H1 (cell line): ENCODE data around the gene SNRPD3. TPM values are rescaled to one million over a fixed set of nuclear protein-coding genes. Genes with fewer than 3 reads are reported as not detected.
"Not testable (repeated sequence)": the region's sequence is repeated elsewhere in the genome, so short reads cannot be mapped to it uniquely, and the experiment has no call there.

Source experiments
- CTCF ChIA-PET: fragments of 300-600 bp; sonication (Branson Sonifier 250); formaldehyde crosslinking; loops from one replicate; lab custom pipeline; 2021; ENCODE audit not compliant: partially characterized antibody; lab: Charles Lee
- POLR2A ChIA-PET: fragments of 300-600 bp; sonication (Branson Sonifier 250); formaldehyde crosslinking; loops from one replicate; lab custom pipeline; 2021; ENCODE audit warnings: inconsistent platforms; ENCODE audit not compliant: partially characterized antibody; lab: Charles Lee
- DNase-seq, 2 experiments: peaks; one replicate each; pipeline versions ENCODE4 v3.0.0 to v3.0.0-alpha.2; 2010 to 2022; ENCODE audit warnings: low spot score in 2 of 2, low read depth in 1 of 2, mixed read lengths in 1 of 2
- FAIRE-seq: peaks from 2 replicates; lab custom pipeline; 2011; peaks lifted over from hg19 to GRCh38; lab: Jason Lieb, UNC
- H2AFZ ChIP-seq: 2 replicates; pipeline ENCODE4 v1.8.1; 2012; ENCODE audit warnings: low read length, inconsistent platforms
- H2AK5ac ChIP-seq: 2 replicates; pipeline ENCODE4 v1.6.1; 2013; ENCODE audit warnings: low read depth, low read length
- H2BK120ac ChIP-seq: replicated peaks from 2 replicates; pipeline ENCODE3; 2013; ENCODE audit warnings: low read depth, low read length, inconsistent platforms
- H2BK12ac ChIP-seq: 2 replicates; pipeline ENCODE4 v1.6.1; 2013; ENCODE audit warnings: low read depth, low read length
- H2BK15ac ChIP-seq: 2 replicates; pipeline ENCODE4 v1.6.1; 2013; ENCODE audit warnings: low read length
- H2BK20ac ChIP-seq: 2 replicates; pipeline ENCODE4 v1.6.1; 2013; ENCODE audit warnings: low read length
- H2BK5ac ChIP-seq: 2 replicates; pipeline ENCODE4 v1.6.1; 2013; ENCODE audit warnings: low read depth, low read length
- H3K14ac ChIP-seq: 2 replicates; pipeline ENCODE4 v1.6.1; 2013; ENCODE audit warnings: inconsistent platforms; ENCODE audit not compliant: insufficient read length
- H3K18ac ChIP-seq: 2 replicates; pipeline ENCODE4 v1.6.1; 2013; ENCODE audit warnings: low read length; ENCODE audit errors: extremely low read depth
- H3K23ac ChIP-seq: 2 replicates; pipeline ENCODE4 v1.6.1; 2013; ENCODE audit warnings: inconsistent platforms; ENCODE audit not compliant: insufficient read length
- H3K23me2 ChIP-seq: 2 replicates; pipeline ENCODE4 v1.6.1; 2013; ENCODE audit warnings: low read depth, low read length
- H3K27ac ChIP-seq: 2 replicates; pipeline ENCODE4 v1.6.1; 2011; ENCODE audit warnings: low read depth, low read length, inconsistent platforms
- H3K27me3 ChIP-seq, 4 experiments: replicated peaks in 1 of 4; 1 replicate in 1 of 4; 2 replicates in 3 of 4; pipeline versions ENCODE4 v1.6.1 to v1.8.1; 2011 to 2013; ENCODE audit warnings: low read length in 3 of 4, mild to moderate bottlenecking in 3 of 4, inconsistent platforms in 2 of 4, mixed read lengths in 2 of 4, moderate library complexity in 1 of 4; ENCODE audit not compliant: control insufficient read depth in 3 of 4, insufficient read depth in 3 of 4; ENCODE audit errors: extremely low read depth in 1 of 4
- H3K36me3 ChIP-seq, 4 experiments: 2 replicates each; pipeline versions ENCODE4 v1.6.1 to v1.8.1; 2011 to 2013; ENCODE audit warnings: mild to moderate bottlenecking in 4 of 4, low read length in 3 of 4, moderate library complexity in 2 of 4, control low read depth in 1 of 4, inconsistent platforms in 1 of 4; ENCODE audit not compliant: insufficient read depth in 4 of 4, control insufficient read depth in 2 of 4
- H3K4ac ChIP-seq: replicated peaks from 2 replicates; pipeline ENCODE3; 2013; ENCODE audit warnings: low read length, low read depth, mixed read lengths, inconsistent platforms; ENCODE audit not compliant: insufficient read length
- H3K4me1 ChIP-seq, 4 experiments: replicated peaks in 1 of 4; 1 replicate in 1 of 4; 2 replicates in 3 of 4; pipeline versions ENCODE4 v1.6.1 to v1.8.1; 2011 to 2013; ENCODE audit warnings: low read length in 3 of 4, inconsistent platforms in 2 of 4, mixed read lengths in 1 of 4; ENCODE audit not compliant: insufficient read depth in 4 of 4, control insufficient read depth in 3 of 4
- H3K4me2 ChIP-seq, 2 experiments: 2 replicates each; pipeline versions ENCODE4 v1.6.1 to v1.8.1; 2011 to 2013; ENCODE audit warnings: low read depth in 2 of 2, low read length in 2 of 2, control low read depth in 1 of 2, inconsistent platforms in 1 of 2, mild to moderate bottlenecking in 1 of 2; ENCODE audit not compliant: insufficient read depth in 1 of 2
- H3K4me3 ChIP-seq, 4 experiments: fragments of 200-600, 300-600 bp in 1 of 4; sonication (generic), shearing (Covaris generic), sonication (Bioruptor Twin) in 1 of 4; 2 replicates each; pipeline versions ENCODE4 v1.5.1 to v1.8.1; 2011 to 2016; ENCODE audit warnings: low read length in 4 of 4, low read depth in 3 of 4, control low read depth in 2 of 4, inconsistent platforms in 2 of 4, mild to moderate bottlenecking in 2 of 4, mixed read lengths in 1 of 4, moderate library complexity in 1 of 4; ENCODE audit not compliant: insufficient read depth in 2 of 4; ENCODE audit errors: extremely low read depth in 1 of 4
- H3K56ac ChIP-seq: replicated peaks from 2 replicates; pipeline ENCODE3; 2013; ENCODE audit warnings: low read depth, mild to moderate bottlenecking, mixed read lengths, low read length, inconsistent platforms; ENCODE audit not compliant: insufficient read length
- H3K79me1 ChIP-seq: 2 replicates; pipeline ENCODE4 v1.6.1; 2013; ENCODE audit warnings: low read depth, low read length, control low read depth
- H3K79me2 ChIP-seq, 2 experiments: 2 replicates each; pipeline versions ENCODE4 v1.6.1 to v1.8.1; 2012 to 2013; ENCODE audit warnings: low read length in 2 of 2, mild to moderate bottlenecking in 2 of 2, inconsistent platforms in 1 of 2; ENCODE audit not compliant: insufficient read depth in 2 of 2, control insufficient read depth in 1 of 2
- H3K9ac ChIP-seq, 4 experiments: replicated peaks in 1 of 4; 1 replicate in 1 of 4; 2 replicates in 3 of 4; pipeline versions ENCODE4 v1.6.1 to v1.8.1; 2011 to 2013; ENCODE audit warnings: low read depth in 3 of 4, low read length in 3 of 4, control low read depth in 2 of 4, mild to moderate bottlenecking in 2 of 4, moderate library complexity in 2 of 4, inconsistent platforms in 1 of 4; ENCODE audit errors: extremely low read depth in 1 of 4
- H3K9me3 ChIP-seq, 2 experiments: 2 replicates each; pipeline versions ENCODE4 v1.6.1 to v1.8.1; 2012 to 2013; ENCODE audit warnings: mild to moderate bottlenecking in 2 of 2, moderate library complexity in 2 of 2, control low read depth in 1 of 2, inconsistent platforms in 1 of 2, low read depth in 1 of 2, low read length in 1 of 2, mixed read lengths in 1 of 2; ENCODE audit not compliant: insufficient read depth in 2 of 2
- H4K20me1 ChIP-seq, 2 experiments: replicated peaks in 1 of 2; 2 replicates each; pipeline versions ENCODE3 to v1.8.1; 2011 to 2013; ENCODE audit warnings: inconsistent platforms in 2 of 2, low read length in 2 of 2, mild to moderate bottlenecking in 1 of 2; ENCODE audit not compliant: insufficient read depth in 2 of 2, control insufficient read depth in 1 of 2
- H4K5ac ChIP-seq: 2 replicates; pipeline ENCODE4 v1.6.1; 2013; ENCODE audit warnings: low read length, low read depth, mixed read lengths, inconsistent platforms; ENCODE audit not compliant: insufficient read length
- H4K8ac ChIP-seq: 2 replicates; pipeline ENCODE4 v1.8.0; 2013; ENCODE audit warnings: mild to moderate bottlenecking, moderate library complexity, low read length, inconsistent platforms; ENCODE audit not compliant: insufficient read depth; ENCODE audit errors: extremely low read depth
- H4K91ac ChIP-seq: replicated peaks from 2 replicates; pipeline ENCODE3; 2013; ENCODE audit warnings: low read length, mixed read lengths, inconsistent platforms; ENCODE audit not compliant: insufficient read length
- WGBS, 2 experiments: shearing (Covaris generic) in 1 of 2; methylation state at CpG; one replicate each; pipeline versions ENCODE4 v1.1.6 to v1.1.7; 2013 to 2015; ENCODE audit warnings: low lambda C conversion rate in 2 of 2, mixed read lengths in 2 of 2, inconsistent platforms in 1 of 2, low coverage in 1 of 2, missing lambda C conversion rate in 1 of 2; ENCODE audit not compliant: insufficient replicate concordance in 2 of 2, insufficient coverage in 1 of 2, insufficient read length in 1 of 2; ENCODE audit errors: extremely low coverage in 1 of 2, missing lambda C conversion rate in 1 of 2; 5-methylcytosine and 5-hydroxymethylcytosine counted together
- polyA plus RNA-seq, 7 experiments: library from polyadenylated mRNA; depleted of rRNA in 3 of 7; stranded (reverse) in 5 of 7; unstranded in 2 of 7; fragments of >200 nt in 5 of 7; fragments of 200-250 nt in 2 of 7; gene quantifications; 1 replicate in 5 of 7; 2 replicates in 1 of 7; 4 replicates in 1 of 7; pipeline versions ENCODE4 v1.2.1 to v1.2.3, GENCODE V29; 2011 to 2013; ENCODE audit warnings: missing spikeins in 2 of 7, mixed read lengths in 2 of 7
- total RNA-seq: library from RNA; stranded (reverse); fragmentation: NEBNext Ultra II Directional; extraction: Animal tissue kit (Norgen Biotek cat#: 25700); gene quantifications from 2 replicates; pipeline ENCODE4 v1.2.1, GENCODE V29; 2021

Gene SNRPD3
- total and polyA plus RNA-seq, 2 of the 8 experiments (the other 6 are each of a cell fraction or from before 2014, with no cell fraction given) = 200 to 455 TPM

DNA sequence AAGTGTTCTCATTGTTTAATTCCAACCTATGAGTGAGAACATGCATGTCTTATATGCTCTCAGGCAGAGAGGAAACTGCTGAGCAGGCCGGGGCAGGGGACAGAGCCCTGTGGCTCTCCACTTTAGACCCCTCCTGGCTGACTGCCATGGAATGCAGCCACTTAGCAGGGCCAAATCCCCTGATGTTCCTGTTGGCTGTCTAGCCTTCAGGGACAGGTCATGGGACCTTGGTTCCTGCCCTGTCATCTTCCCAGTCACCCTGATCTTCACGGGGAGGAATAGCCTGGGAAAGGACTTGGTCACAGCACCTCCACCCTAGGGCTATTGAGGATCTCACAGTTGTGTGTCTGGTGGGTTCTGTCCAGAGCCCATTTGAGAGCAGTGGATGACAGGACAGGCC is 50.5 kb downstream of the SNRPD3 start:
- H3K56ac ChIP-seq, H2BK5ac ChIP-seq, H4K8ac ChIP-seq, H3K23ac ChIP-seq, H2AK5ac ChIP-seq, H3K14ac ChIP-seq, H3K4me1 ChIP-seq, H2BK120ac ChIP-seq, H2BK20ac ChIP-seq, H3K79me2 ChIP-seq, H3K36me3 ChIP-seq, H2AFZ ChIP-seq, H3K4ac ChIP-seq, H2BK12ac ChIP-seq, H3K79me1 ChIP-seq, H3K27me3 ChIP-seq, H3K18ac ChIP-seq, H3K4me2 ChIP-seq, H4K91ac ChIP-seq, H3K9ac ChIP-seq, H2BK15ac ChIP-seq, H3K27ac ChIP-seq, POLR2A ChIA-PET, H3K9me3 ChIP-seq, H4K5ac ChIP-seq, H4K20me1 ChIP-seq, FAIRE-seq, CTCF ChIA-PET, H3K23me2 ChIP-seq, H3K4me3 ChIP-seq: not testable (repeated sequence)
- peak in 1 of 2 experiments; percentile 50 for DNase-seq
- WGBS, 2 experiments = 100% methylated on average over 2 of the region's 2 CpGs; no CpG with 5 or more reads in 1 of the 2 experiments

DNA sequence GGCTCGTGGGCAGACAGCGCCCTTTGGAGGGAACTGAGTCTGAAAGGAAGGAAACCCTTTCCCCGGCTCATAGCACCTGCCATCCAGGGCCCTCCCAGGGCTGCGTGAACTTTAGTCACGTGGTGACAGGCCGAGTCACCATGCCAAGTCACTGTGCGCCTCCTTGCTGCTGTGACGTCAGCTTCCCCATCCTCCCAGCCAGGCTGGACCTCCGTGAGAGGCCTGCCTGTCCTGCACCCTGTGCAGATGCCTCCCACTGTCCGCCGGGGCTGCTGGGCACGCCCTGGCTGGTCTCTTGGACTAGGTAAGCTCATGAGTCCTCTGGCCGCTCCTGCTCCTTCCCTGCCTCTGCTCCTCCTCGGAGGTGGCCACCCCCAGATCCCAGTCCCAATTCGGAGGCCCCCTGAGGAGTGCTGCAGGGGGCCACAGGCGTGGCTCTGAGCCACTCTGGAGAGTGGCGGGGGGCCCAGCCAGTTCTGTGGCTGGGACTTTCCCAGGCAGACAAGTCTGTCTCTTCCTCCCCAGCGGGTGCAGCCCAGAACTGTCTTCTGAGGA is 51.7 kb downstream of the SNRPD3 start:
- H3K18ac ChIP-seq, H3K4ac ChIP-seq, H2BK15ac ChIP-seq, H3K56ac ChIP-seq, H2AK5ac ChIP-seq, H3K14ac ChIP-seq, H3K23me2 ChIP-seq, H4K91ac ChIP-seq, H3K79me1 ChIP-seq, H4K20me1 ChIP-seq, H3K27me3 ChIP-seq, H3K9ac ChIP-seq, H4K8ac ChIP-seq, H4K5ac ChIP-seq, H3K27ac ChIP-seq, H2BK120ac ChIP-seq, H3K9me3 ChIP-seq, FAIRE-seq, H3K36me3 ChIP-seq, H2BK12ac ChIP-seq, H3K4me3 ChIP-seq, H2AFZ ChIP-seq, H3K4me1 ChIP-seq, H2BK20ac ChIP-seq, H3K23ac ChIP-seq, H3K79me2 ChIP-seq, H3K4me2 ChIP-seq: not testable (repeated sequence)
- DNase-seq = peak in 1 of 2 experiments; percentile 45
- ChIA-PET POLR2A (interaction anchor here (1.0 kb wide), 1 partner anchor 24 kb away, joined by 3 read pairs; no protein-coding TSS in a partner anchor), CTCF (interaction anchor here (1.3 kb wide), 1 partner anchor 23 kb away, joined by 3 read pairs; no protein-coding TSS in a partner anchor)
- 0 out of 2 replicates have a peak overlapping the region, but pooled peaks have one; percentile 60 for H2BK5ac ChIP-seq
- 88% methylated on average over 17 of the region's 18 CpGs; no CpG with 5 or more reads in 1 of the 2 experiments for WGBS, 2 experiments
